HEK293 (cell line): Measurements from ENCODE around the gene TANC1.

Experiments
- CTCF ChIP-seq: fragments of 450-650 bp; formaldehyde crosslinking; IDR thresholded peaks from 2 replicates; pipeline ENCODE4 v1.5.1; 2016; ENCODE audit warnings: missing biosample characterization, missing genetic modification characterization
- FEZF1 ChIP-seq: fragments of 450-650 bp; formaldehyde crosslinking; IDR thresholded peaks from 2 replicates; pipeline ENCODE4 v1.5.1; 2016; ENCODE audit warnings: missing biosample characterization, missing genetic modification characterization
- SETDB1 ChIP-seq: IDR thresholded peaks from one replicate; pipeline ENCODE4 v1.6.1; 2017; ENCODE audit warnings: mild to moderate bottlenecking, low read length, moderate library complexity, mixed read lengths; ENCODE audit not compliant: insufficient read length
- ZNF169 ChIP-seq: fragments of 450-650 bp; formaldehyde crosslinking; IDR thresholded peaks from 2 replicates; pipeline ENCODE4 v1.5.1; 2016; ENCODE audit warnings: missing biosample characterization, missing genetic modification characterization
- ZNF394 ChIP-seq: fragments of 450-650 bp; formaldehyde crosslinking; IDR thresholded peaks from 2 replicates; pipeline ENCODE4 v1.5.1; 2016; ENCODE audit warnings: missing biosample characterization, missing genetic modification characterization, mild to moderate bottlenecking, moderate library complexity, borderline replicate concordance
- TF ChIP-seq, protein P1 (sequence below): fragments of 450-650 bp; formaldehyde crosslinking; IDR thresholded peaks from 2 replicates; pipeline ENCODE4 v1.5.1; 2016; ENCODE audit warnings: missing biosample characterization, missing genetic modification characterization

DNA sequence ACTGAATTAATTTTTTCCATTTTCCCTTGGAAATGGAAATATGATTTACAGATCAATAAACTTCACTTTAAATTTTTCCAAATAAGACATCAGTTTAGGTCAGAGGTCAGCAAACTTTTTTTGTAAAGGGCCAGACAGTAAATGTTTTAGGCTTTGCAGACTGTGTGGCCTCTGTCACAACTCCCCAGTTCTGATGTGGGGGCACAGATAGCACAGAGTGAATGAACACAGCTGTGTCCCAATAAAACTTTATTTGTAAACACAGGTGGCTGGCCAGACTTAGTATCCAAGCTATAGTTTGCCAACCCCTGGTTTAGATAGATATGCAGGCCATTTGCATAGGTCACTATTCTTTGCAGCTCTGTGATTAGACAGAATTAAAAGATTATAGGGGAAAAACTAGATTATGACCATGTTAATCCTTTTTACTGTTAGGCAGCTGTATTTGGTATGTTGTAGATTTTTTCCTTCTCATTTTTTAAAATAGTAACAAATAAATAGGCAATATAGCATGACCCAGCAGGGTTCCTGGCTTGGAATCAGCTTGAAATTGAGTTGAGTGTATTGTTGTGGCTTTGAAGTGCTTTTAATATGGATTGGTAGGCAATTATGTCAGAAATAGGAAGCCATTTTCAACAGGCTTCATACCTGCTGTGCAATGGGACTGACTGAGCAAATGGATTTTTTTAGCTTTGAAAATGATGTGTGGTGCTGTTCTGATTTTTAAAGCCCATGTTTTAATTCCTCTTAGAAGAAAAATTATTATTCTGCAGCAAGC is 258.4 kb downstream of the TANC1 start:
- TF ChIP-seq ZNF169 = no peak
- no peak for TF ChIP-seq ZNF394 (tag by site-specific recombination)
- TF ChIP-seq FEZF1 (tag by site-specific recombination) = no peak
- TF ChIP-seq, protein P1, sequence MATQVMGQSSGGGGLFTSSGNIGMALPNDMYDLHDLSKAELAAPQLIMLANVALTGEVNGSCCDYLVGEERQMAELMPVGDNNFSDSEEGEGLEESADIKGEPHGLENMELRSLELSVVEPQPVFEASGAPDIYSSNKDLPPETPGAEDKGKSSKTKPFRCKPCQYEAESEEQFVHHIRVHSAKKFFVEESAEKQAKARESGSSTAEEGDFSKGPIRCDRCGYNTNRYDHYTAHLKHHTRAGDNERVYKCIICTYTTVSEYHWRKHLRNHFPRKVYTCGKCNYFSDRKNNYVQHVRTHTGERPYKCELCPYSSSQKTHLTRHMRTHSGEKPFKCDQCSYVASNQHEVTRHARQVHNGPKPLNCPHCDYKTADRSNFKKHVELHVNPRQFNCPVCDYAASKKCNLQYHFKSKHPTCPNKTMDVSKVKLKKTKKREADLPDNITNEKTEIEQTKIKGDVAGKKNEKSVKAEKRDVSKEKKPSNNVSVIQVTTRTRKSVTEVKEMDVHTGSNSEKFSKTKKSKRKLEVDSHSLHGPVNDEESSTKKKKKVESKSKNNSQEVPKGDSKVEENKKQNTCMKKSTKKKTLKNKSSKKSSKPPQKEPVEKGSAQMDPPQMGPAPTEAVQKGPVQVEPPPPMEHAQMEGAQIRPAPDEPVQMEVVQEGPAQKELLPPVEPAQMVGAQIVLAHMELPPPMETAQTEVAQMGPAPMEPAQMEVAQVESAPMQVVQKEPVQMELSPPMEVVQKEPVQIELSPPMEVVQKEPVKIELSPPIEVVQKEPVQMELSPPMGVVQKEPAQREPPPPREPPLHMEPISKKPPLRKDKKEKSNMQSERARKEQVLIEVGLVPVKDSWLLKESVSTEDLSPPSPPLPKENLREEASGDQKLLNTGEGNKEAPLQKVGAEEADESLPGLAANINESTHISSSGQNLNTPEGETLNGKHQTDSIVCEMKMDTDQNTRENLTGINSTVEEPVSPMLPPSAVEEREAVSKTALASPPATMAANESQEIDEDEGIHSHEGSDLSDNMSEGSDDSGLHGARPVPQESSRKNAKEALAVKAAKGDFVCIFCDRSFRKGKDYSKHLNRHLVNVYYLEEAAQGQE (tag by site-specific recombination) = no peak
- no peak for TF ChIP-seq SETDB1
- no peak for TF ChIP-seq CTCF (tag by site-specific recombination)
